A549 (cell line): ENCODE results near the gene ABHD2. TPM values are rescaled to one million over a fixed set of nuclear protein-coding genes. Genes with fewer than 3 reads are reported as not detected.

Experiments used
- ATOH8 ChIP-seq: fragments of 250-450 bp; sonication (Bioruptor Pico); IDR thresholded peaks from 2 replicates; pipeline ENCODE4 v1.5.0; 2020; ENCODE audit warnings: low read depth, mild to moderate bottlenecking, moderate library complexity
- BHLHE40 ChIP-seq: IDR thresholded peaks from 2 replicates; pipeline ENCODE4 v1.6.1; 2012; ENCODE audit warnings: low read depth, low read length, inconsistent platforms
- CBX8 ChIP-seq: fragments of 200-600 bp; sonication (generic); IDR thresholded peaks from 2 replicates; pipeline ENCODE4 v1.6.1; 2016
- CEBPB ChIP-seq, 2 experiments: fragments of >200 bp in 1 of 2; sonication (Bioruptor Twin) in 1 of 2; formaldehyde crosslinking in 1 of 2; IDR thresholded peaks; 2 replicates each; pipeline ENCODE4 v1.6.1; 2012 to 2016
- CHD2 ChIP-seq: fragments of 150-350 bp; IDR thresholded peaks from 2 replicates; pipeline ENCODE4 v1.6.1; 2014; ENCODE audit warnings: low read length; ENCODE audit not compliant: partially characterized antibody
- CTCF ChIP-seq: fragments of >200 bp; sonication (Bioruptor Twin); formaldehyde crosslinking; IDR thresholded peaks from 3 replicates; pipeline ENCODE4 v1.5.1; 2016
- E2F6 ChIP-seq: IDR thresholded peaks from 2 replicates; pipeline ENCODE4 v1.6.1; 2012; ENCODE audit warnings: low read depth, borderline replicate concordance
- EHF ChIP-seq: fragments of 250-450 bp; sonication (Bioruptor Pico); IDR thresholded peaks from 2 replicates; pipeline ENCODE4 v1.5.0; 2020; ENCODE audit warnings: mild to moderate bottlenecking
- EHMT2 ChIP-seq: fragments of 200-600 bp; sonication (generic); IDR thresholded peaks from 2 replicates; pipeline ENCODE4 v1.6.1; 2016; ENCODE audit warnings: antibody characterized with exemption, low read depth, mild to moderate bottlenecking, moderate library complexity
- ELK1 ChIP-seq: fragments of 150-350 bp; IDR thresholded peaks from 2 replicates; pipeline ENCODE4 v1.6.1; 2014; ENCODE audit warnings: low read depth, mild to moderate bottlenecking, low read length
- FOSL2 ChIP-seq, 2 experiments: fragments of 450-650 bp in 1 of 2; fragments of >200 bp in 1 of 2; sonication (Bioruptor Twin) in 1 of 2; formaldehyde crosslinking; IDR thresholded peaks; 2 replicates each; pipeline versions ENCODE4 v1.5.0 to v1.6.1; 2016 to 2020; ENCODE audit warnings: mild to moderate bottlenecking in 1 of 2, moderate library complexity in 1 of 2
- FOXS1 ChIP-seq: fragments of 250-450 bp; sonication (Bioruptor Pico); IDR thresholded peaks from 2 replicates; pipeline ENCODE4 v1.5.0; 2020; ENCODE audit warnings: mild to moderate bottlenecking, moderate library complexity
- GATA3 ChIP-seq: IDR thresholded peaks from 2 replicates; pipeline ENCODE4 v1.6.1; 2012; ENCODE audit warnings: borderline replicate concordance
- JUNB ChIP-seq: fragments of >200 bp; sonication (Bioruptor Twin); formaldehyde crosslinking; IDR thresholded peaks from 2 replicates; pipeline ENCODE4 v1.6.1; 2016
- KDM1A ChIP-seq: fragments of 200-600 bp; sonication (generic); IDR thresholded peaks from 2 replicates; pipeline ENCODE4 v1.6.1; 2016; ENCODE audit warnings: low read depth, mild to moderate bottlenecking
- KDM5A ChIP-seq: fragments of 200-600 bp; sonication (generic); IDR thresholded peaks from 2 replicates; pipeline ENCODE4 v1.6.1; 2016; ENCODE audit warnings: antibody characterized with exemption, mild to moderate bottlenecking
- MAX ChIP-seq: IDR thresholded peaks from 2 replicates; pipeline ENCODE4 v1.6.1; 2012
- MYC ChIP-seq: IDR thresholded peaks from 2 replicates; pipeline ENCODE4 v1.6.1; 2012; ENCODE audit warnings: mild to moderate bottlenecking, inconsistent platforms, low read length, improper control_type of control experiment, borderline replicate concordance
- PBX3 ChIP-seq: IDR thresholded peaks from 2 replicates; pipeline ENCODE4 v1.6.1; 2012
- POLR2A ChIP-seq: IDR thresholded peaks from 2 replicates; pipeline ENCODE4 v1.6.1; 2012; ENCODE audit warnings: mild to moderate bottlenecking, low read length
- POLR2AphosphoS2 ChIP-seq: conservative IDR thresholded peaks from 2 replicates; pipeline ENCODE4 v1.6.1; 2012; ENCODE audit warnings: low read length, improper control_type of control experiment, inconsistent platforms
- TFCP2L1 ChIP-seq: fragments of 250-450 bp; sonication (Bioruptor Pico); IDR thresholded peaks from 2 replicates; pipeline ENCODE4 v1.5.0; 2021; ENCODE audit warnings: mild to moderate bottlenecking
- TP53 ChIP-seq: fragments of 250-450 bp; sonication (Bioruptor Pico); IDR thresholded peaks from 2 replicates; pipeline ENCODE4 v1.5.0; 2021; ENCODE audit warnings: mild to moderate bottlenecking, moderate library complexity
- ZC3H11A ChIP-seq: fragments of 450-650 bp; IDR thresholded peaks from 2 replicates; pipeline ENCODE4 v1.6.1; 2014; ENCODE audit warnings: antibody characterized with exemption, mild to moderate bottlenecking
- polyA plus RNA-seq, 4 experiments: library from polyadenylated mRNA; depleted of rRNA in 3 of 4; stranded (reverse); fragments of >200 nt; fragmentation: RNase III in 1 of 4; extraction: RNeasy Plus Mini Kit Qiagen cat#74134 plus additional on column Dnase treatment in 1 of 4; gene quantifications; 2 replicates in 3 of 4; 3 replicates in 1 of 4; pipeline ENCODE4 v1.2.3, GENCODE V29; 2011 to 2017

Gene ABHD2
- polyA plus RNA-seq, 2 of the 4 experiments (the other 2 are of a cell fraction), result 36.2 to 63.3 TPM

GRCh38 chr15:89101302-89102193 is 13.3 kb downstream of the ABHD2 start (continued):
- TF ChIP-seq GATA3, result peak; percentile 73
- peak; percentile 59; the same call in 1 of the 2 replicates for TF ChIP-seq MYC
- peak; percentile 91 for TF ChIP-seq JUNB
- TF ChIP-seq TP53 (CRISPR knock-in tag), result no peak
- no peak for TF ChIP-seq ELK1
- TF ChIP-seq KDM1A, result no peak
- peak; percentile 75; the same call in 1 of the 2 replicates for TF ChIP-seq MAX
- TF ChIP-seq ZC3H11A, result 0 out of 2 replicates have a peak, but pooled peaks have one; percentile 4
- TF ChIP-seq ATOH8 (CRISPR knock-in tag), result peak; percentile 65
- peak; percentile 23 to 55 for TF ChIP-seq CEBPB (IDR thresholded peaks at IDR 0.05)
- TF ChIP-seq FOXS1 (CRISPR knock-in tag), result no peak; the same call in 1 of the 2 replicates
- TF ChIP-seq TFCP2L1, result no peak
- TF ChIP-seq FOSL2 (IDR thresholded peaks at IDR 0.05), result peak; percentile 77
- peak; percentile 94 for TF ChIP-seq FOSL2 (CRISPR knock-in tag; IDR thresholded peaks at IDR 0.05)
- TF ChIP-seq EHMT2, result no peak
- TF ChIP-seq EHF (CRISPR knock-in tag), result no peak
- TF ChIP-seq CTCF, result no peak
- no peak for TF ChIP-seq E2F6
- TF ChIP-seq CHD2, result no peak
- no peak for TF ChIP-seq BHLHE40
- no peak for TF ChIP-seq POLR2AphosphoS2
- TF ChIP-seq CBX8, result no peak
- no peak for TF ChIP-seq KDM5A
- TF ChIP-seq PBX3, result peak; percentile 78
- TF ChIP-seq POLR2A, result no peak
